Measurements from ENCODE around the gene NUBP2.
"Not testable (repeated sequence)": the region's sequence is repeated elsewhere in the genome, so short reads cannot be mapped to it uniquely, and the experiment has no call there.

Gene NUBP2

DNA sequence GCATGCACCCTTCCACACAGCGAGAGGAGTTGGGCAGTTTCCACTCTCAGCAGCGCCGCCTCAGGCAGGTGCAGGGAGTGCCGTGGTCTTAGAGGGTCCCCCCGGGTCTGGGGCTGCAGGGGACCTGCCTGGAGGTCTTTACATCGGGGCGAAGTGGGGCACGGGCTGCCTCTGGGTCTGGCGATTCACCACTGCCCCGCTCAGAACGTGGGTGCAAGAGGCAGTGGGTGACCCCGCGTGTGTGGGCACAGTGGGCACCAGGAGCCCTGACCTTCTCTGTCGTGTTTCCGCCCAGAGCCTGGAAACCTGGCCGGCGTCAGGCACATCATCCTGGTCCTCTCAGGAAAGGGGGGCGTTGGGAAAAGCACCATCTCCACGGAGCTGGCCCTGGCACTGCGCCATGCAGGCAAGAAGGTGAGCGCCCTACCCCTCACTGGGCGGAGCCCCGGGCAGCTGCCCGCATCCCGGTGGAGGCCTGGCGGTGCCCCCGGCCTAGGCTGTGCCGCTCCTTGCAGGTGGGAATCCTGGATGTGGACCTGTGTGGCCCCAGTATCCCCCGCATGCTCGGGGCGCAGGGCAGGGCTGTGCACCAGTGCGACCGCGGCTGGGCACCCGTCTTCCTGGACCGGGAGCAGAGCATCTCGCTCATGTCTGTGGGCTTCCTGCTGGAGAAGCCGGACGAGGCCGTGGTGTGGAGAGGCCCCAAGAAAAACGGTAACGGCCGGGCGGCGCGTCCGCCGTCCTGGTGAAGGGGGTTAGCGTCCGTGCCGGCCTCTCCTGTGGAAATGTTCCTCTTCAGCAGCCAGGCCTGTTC, 3.7 kb downstream of the NUBP2 start:
- no peak for DNase-seq (ENCODE audit: low read depth)

DNA sequence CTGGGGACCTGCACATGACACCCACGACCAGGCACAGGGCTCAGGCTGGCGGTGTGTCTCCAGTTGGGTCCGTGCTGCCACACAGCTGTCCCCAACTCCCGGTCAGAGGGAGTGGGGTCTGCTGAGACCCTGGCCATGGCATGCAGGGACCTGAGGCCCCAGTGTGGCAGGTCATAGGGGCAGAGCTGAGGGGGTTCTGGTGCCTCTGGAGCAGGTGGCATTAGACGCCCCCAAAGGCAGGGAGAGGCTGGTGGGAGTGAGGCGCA, 4.2 kb downstream of the NUBP2 start:
- no peak for DNase-seq (ENCODE audit: low read depth)

DNA sequence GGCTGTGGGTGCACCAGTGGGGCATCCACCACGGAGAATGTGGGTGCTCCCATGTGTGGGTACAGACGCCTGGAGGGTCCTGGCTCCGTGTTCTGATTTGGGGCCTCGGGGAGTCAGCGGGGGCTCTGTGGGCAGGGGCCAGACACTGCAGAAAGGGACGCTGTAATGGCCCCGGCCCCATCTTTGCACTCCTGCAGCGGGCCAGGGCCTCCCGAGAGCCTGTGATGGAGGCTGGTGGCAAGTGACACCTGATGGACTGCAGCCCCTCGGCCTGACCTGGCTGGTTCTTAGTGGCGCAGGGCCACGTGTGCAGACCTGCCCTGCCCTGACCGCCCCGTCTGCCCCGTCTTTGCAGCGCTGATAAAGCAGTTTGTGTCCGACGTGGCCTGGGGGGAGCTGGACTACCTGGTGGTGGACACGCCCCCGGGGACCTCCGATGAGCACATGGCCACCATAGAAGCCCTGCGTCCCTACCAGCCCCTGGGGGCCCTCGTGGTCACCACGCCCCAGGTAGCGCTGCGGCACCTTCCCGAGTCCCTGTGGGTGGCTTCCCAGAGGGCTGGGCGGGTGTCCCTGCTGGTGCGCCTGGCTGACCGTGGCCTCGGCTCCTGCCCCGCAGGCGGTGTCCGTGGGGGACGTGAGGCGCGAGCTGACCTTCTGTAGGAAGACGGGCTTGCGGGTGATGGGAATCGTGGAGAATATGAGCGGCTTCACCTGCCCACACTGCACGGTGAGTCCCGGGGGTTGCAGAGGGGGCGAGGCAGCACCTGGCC, 4.7 kb downstream of the NUBP2 start:
- DNase-seq (ENCODE audit: low read depth), result no peak

DNA sequence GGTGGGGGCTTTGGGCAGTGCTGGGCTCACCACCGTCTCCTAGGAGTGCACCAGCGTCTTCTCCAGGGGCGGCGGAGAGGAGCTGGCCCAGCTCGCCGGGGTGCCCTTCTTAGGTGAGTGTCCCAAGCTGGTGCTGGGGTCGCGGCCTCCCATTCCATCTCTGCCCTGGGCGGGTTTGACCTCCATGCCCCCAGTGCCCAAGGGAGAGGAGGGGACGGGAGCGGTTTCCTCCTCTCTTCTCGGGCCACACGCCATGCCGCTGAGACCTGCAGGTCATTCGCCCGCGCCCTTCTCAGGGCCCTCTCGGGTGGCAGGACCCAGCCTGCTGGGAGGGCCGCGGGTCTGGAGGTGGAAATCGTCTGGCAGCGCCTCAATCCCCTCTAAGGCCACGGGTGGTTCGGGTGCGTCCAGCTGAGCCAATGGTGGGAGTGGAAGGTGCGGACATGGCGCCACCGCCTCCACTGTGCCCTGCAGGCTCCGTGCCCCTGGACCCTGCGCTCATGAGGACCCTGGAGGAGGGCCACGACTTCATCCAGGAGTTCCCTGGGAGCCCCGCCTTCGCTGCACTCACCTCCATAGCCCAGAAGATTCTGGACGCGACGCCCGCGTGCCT, 5.4 kb downstream of the NUBP2 start:
- no peak for DNase-seq (ENCODE audit: low read depth)

DNA sequence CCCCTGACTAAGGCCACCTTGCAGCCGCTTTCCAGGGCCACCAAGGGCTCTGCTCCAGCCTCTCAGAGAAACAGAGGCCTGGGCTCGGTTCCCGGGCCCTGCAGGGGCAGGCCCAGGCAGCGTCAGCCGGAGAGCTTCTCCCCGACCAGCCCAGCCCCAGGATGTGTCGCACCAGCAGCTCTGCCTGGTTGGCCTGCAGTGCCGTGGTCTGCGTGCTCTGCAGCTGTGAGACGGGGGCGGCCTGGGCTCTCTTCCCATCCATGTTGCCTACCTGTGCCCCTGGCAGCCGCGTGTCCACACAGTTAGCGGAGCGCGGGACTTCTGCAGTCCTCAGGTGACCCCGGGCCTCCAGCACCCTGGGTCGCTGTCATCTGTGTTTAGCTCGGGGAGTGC, 5.9 kb downstream of the NUBP2 start:
- no peak for DNase-seq (ENCODE audit: low read depth)

DNA sequence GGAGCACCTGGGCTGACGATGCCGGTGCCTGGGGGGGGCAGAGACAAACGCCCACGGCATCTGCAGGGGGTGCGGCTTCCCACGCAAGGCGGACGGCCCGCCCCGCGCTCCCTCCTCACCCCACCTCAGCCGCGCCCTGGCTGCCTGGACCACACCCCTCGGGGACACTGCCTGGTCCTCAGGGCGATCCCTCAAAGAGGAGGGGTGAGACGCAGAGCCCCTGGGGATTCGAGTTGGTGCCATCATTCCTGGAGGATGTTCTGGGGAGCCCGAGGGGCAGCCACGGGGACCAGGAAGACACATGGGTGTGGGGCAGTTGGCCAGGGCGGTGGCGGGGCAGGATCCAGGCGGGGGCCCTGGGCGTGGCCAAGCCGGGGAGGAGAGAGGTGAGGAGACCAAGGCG, 6.9 kb downstream of the NUBP2 start:
- no peak for DNase-seq (ENCODE audit: low read depth)

DNA sequence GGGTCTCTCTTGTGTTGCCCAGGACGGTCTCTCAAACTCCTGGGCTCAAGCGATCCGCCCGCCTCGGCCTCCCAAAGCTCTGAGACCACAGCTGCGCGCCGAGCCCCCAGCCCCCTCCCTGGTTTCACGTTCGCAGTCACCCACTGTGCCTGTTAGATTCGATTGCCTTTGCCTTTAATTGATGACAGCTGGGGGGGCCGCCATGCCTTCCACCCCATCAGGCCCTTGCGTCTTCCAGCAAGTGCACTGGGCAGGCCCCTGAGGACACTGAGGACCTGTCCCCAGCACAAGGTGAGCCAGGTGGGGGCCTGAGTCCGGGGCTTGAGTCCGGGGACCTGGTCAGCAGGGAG, 7.5 kb downstream of the NUBP2 start:
- no peak for DNase-seq (ENCODE audit: low read depth)

DNA sequence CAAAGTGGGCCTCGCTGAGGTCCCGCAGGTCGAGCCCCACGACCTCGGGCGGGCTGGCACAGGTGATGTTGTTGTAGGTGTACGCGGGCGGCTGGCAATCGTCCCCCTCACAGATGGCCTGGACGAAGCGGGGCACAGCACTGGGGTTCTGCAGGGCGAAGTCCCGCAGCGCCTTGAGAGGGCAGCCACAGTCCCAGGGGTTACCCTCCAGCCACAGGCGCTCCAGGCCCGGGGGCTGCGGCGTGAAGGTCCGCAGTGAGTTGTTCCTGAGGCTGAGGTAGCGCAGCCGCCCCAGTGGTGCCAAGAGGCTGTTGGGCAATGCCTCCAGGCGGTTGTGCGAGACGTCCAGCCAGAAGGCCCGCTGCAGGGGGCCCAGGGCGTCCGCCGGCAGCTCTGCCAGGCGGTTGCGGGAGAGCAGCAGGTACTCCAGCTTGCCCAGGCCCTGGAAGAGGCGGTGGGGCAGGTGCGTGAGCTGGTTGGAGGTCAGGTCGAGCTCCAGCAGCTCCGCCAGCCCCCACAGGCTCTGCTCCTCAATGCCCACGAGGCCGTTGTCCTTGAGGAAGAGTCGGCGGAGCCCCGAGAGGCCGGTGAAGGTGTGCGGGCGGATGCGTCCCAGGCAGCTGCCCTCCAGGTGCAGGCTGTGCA, 8.0 kb downstream of the NUBP2 start:
- DNase-seq (ENCODE audit: low read depth), result no peak

DNA sequence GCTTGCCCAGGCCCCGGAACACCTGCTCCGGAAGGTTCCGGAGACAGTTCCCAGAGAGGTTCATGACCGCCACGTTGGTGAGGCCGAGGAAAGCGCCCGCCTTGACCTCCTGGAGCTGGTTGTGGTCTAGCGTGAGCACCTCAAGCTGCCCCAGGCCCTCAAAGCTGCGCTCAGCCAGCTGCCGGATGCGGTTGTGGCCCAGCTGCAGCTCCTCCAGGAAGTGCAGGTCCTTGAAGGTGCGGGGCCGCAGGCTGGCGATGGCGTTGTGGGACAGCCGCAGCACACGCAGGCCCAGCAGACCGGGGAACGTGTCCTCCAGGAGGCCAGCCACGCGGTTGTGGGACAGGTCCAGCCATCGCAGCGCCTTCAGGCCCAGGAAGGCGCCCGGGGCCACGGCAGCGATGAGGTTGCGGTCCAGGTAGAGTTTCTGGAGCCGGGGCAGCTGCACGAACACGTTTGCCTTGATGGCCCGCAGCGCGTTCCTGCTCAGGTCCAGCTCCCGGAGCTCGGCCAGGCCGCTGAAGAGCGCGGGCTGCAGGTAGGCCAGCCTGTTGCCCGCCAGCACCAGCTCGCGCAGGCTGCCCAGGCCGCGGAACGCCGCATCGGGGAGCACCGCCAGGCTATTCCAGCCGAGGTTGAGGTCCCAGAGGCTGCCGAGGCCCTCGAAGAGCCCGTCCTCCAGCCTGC, 8.6 kb downstream of the NUBP2 start:
- DNase-seq (ENCODE audit: low read depth), result no peak

DNA sequence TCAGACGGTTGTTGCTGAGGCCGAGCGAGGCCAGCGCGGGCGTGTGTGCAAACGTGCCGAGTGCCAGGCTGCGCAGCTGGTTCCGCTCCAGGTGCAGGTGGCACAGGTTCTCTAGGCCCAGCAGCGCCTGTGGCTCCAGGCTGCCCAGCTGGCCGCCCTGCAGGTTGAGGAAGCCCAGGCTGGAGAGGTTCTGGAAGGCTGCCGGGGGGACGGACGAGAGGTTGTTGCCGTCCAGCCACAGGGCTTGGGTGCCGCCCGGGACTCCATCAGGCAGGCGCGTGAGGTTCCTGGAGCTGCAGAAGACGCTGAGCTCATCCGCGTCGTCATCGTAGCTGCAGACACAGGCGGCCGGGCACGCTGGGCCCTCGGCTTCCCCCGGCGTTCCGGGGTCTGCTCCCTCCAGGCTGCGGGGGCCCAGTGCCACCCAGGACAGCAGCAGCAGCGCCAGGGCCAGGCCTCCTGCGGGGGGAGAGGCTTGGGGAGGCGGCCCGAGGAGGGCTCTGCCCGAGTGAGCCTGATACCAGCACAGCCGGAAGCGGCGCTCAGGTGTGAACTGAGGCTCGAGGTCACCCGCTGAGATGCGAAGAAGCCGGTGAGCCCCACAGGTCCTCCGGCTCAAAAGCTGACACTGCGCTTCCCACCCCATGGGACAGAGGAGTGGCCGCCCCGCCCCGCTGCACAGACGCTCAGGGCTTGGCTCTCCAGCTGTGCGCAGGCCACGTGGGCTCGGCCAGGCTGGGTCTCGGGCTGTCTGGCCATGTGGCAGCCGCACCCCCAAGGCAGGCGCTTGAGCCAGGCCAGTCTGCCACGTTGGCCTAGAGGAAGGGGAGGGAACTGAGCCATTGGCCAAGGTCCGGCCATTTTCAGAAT, 9.4 kb downstream of the NUBP2 start:
- DNase-seq (ENCODE audit: low read depth), result no peak

DNA sequence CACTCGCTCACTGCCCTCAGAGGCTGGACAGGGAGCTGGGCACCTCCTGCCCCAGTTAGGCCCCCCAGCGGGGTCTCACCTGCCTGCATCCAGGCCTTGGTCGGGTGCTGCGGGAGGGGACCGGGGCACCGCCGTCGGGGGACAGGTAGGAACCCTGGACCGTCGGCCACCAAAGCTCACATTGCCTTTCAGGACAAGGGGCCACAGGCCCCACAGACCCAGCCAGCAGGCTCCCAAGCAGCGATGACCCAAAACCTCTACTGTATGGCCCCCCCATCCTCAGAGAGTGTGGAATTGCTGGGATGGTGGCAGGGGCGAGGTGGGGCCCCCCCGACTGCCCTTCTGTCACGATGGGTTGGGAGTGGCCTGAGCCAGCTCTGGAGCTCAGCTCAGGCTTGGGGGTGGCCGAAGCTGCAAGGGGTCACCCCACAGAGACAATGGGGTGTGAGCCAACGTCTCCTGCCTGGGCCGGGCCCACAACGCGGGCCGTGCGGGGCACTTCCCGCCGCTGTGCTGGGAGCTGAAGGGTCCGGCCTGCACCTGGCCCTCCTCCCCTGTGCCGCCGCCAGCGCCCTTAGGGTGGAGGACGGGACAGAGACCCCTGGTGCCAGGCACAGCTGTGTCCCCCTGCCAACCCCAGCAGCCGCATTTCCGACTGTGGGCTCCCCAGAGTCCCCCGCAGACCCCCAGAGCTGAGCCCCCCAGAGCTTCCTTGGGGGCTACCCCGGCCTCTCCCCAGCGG, 10.2 kb downstream of the NUBP2 start:
- no peak for DNase-seq (ENCODE audit: low read depth)

DNA sequence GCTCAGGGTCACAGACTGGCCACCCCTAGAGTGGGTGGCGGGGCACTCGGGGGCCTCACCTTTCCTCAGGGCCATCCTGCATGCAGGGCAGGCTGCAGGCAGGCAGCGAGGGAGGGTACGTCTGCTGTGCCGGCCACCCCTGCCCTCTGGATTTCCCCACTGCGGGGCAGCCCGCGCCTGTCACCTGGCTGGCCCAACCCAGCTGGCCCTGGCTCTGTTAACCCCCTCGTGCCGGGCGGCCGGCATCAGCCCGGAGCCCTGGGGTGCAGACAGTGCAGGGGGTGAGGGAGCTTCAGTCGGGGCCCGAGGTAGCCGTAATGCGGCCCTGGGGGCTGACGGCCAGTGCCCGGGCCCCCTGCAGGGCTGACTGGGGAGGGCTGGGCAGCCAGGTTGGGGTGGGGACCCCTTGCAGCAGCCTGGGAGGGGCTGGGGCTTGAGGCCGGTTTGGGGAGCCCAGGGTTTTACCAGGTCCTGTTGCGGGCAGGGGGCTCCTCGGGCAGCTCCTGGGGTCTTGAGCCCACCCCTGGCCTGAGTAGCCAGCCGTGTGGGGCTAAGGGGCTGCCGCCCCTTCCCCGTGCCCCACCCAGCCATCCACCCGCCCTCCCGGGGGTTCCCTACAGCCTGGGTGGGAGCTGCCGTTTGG, 10.9 kb downstream of the NUBP2 start, which contains the start of gene IGFALS:
IGFALS (minus strand) TSS at position 128 of the 643 bp plus-strand sequence; CDS start at position 75, 53 bp downstream.
- DNase-seq (ENCODE audit: low read depth), result no peak

DNA sequence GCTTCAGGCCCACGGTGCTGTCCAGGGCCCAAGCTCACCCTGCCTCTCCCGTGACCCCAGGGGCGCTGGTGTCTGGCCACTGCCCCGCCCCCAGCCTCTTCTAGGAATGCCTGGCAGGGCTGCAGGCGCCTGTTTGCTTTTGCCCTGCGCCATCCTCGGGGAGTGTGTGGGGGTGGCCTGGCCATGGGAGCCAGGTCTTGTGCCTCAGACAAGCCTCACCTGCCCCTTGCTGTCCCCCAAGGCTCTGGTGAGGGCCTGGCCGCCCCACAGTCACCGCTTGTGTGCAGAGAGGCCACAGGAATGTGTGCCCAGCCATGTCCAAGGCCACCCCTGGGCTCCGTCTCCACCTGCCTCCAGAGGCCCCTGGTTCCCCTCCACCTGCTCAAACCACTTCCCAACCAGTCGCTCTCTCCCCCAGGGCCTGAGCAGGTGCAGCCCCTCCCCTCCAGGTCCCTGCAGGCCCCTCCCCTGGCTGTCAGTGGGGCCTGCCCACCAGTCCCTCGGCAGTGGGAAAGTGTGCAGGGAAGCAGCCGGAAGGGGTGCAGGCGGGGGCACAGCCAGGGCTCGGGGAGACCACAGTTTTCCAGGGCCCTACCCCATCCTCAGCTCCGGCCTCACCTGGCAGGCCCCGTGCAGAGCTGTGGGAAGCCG, 11.6 kb downstream of the NUBP2 start:
- DNase-seq (ENCODE audit: low read depth), result no peak

DNA sequence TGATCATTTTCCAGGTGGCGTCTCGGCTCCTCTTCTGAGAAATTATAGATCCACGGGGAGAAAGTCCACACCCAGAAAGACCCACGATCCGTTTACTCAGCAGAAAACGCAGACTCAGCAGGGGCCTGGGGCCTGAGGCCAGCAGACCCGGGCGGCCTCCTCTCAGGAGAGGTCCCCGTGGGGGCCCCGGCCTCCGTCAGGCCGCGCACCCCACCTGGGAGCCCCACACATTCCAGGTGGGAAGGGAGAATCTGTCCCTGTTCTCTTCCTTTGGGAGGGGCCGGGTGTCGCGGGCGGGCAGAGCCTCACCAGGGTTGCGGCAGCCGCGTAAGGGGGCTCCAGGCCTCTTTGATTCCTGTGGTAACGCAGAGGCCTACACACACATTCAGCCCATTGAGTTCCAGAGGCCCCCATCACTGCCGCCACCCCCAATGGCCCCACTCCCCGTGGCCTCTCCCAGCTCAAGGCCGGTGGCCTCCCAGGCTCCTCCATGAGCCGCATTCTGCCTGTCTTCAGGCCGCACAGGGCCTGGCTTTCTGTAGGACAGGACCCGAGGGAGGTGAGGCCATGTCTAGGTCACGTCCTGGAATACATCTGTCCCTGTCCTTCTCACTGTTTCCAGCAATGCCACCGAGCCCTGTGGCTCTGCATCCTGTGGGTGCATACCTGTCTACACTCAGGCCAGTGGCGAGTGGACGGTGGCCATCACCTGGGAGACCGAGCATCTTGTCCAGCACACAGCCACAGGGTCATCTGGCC, 12.3 kb downstream of the NUBP2 start:
- no peak for DNase-seq (ENCODE audit: low read depth)

DNA sequence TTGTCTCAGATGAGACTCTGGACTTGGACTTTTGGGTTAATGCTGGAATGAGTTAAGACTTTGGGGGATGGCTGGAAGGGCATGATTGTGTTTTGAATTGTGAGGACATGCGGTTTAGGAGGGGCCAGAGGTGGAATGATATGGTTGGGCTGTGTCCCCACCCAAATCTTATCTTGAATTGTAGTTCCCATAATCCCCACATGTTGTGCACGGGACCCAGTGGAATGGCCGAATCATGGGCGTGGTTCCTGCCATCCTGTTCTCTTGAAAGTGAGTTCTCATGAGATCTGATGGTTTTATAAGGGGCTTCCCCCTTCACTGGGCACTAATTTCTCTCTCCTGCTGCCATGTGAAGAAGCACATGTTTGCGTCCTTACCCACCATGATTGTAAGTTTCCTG, 16.5 kb downstream of the NUBP2 start:
- not testable (repeated sequence) for DNase-seq (ENCODE audit: low read depth)

DNA sequence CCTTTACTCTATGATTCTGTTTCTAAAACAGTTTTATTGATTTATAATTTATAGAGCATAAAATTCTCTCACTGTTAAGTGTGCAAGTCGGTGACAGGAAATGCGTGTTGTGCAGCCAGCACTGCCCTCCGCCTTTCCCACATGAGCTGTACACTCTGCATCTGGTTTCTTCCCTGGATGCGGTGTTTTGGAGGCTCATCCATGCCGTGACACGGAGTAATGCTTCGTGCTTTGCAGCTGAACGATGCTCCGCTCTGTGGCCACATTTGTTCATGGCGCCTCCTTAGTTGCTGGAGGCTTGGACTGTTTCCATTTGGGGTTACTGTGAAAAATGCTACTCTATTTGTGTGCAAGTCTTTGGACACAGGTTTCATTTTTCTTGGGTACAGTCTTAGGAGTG, 17.9 kb downstream of the NUBP2 start:
- no peak for DNase-seq (ENCODE audit: low read depth)

DNA sequence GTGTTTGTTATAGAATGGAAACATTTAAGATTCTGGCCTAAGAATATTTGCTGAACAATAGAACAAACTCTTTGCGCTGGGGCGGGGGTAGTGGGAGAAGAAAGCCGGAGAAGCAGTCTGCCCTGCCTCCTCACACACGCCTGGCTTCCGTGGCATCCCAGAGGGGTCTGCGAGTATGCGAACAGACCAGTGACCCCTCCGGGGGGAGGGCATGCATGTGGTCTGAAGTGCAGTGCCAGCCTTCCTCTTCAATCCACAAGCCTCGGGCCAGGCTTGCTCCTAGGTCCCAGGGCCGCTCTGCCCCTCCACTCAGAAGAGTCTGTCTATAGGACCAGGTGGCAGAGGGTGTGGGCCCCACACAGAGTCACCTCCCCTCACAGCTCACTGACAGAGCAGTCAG, 24.9 kb downstream of the NUBP2 start:
- DNase-seq (ENCODE audit: low read depth), result no peak

DNA sequence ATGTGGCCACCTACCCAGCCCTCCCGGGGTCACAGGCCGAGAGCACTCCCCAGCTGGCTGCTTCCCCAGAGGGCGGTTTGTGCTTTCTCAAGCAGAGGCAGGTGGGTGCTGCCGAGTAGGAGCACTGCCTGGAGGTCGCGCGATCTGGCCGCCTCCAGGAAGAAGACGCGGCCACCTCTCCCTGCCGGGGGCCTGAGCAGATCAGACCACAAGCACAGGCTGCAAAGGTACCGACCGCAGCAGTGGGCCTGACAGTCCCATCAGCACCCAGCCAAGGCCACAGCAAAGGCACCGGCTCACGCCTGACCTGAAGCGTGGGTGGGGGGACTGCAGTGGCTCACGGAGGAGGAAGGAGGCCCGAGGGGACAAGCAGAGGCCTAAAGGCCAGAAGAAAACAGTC, 25.9 kb downstream of the NUBP2 start:
- DNase-seq (ENCODE audit: low read depth), result no peak

DNA sequence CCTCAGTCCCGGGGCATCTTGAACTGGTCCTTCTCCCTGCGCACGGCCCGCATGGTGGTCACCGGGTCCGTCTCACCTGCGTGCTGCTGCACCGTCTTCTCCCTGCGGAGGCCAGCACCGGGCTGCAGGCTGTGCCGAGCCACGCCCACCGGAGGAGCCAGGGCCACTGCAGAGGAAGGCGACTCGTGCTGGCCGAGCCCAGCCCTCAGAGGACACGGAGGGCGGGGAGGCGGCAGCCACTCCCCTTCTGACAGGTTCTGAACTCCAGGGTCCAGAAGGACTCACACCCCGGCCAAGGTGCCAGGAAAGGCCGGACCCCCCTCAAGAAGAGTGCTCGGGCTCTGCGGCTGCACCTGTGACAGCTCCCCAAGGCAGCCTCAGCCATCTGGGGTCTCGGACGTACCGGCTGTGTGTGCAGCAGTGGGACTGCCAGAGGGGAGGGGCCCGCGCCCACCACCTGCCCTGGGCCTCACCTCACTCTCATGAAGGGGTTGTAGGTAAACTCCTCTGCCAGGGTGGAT, 26.6 kb downstream of the NUBP2 start:
- DNase-seq (ENCODE audit: low read depth), result no peak

Data from non-pigmented ciliary epithelial cell (primary cell).